ENCODE measurements around the gene MOXD1. TPM values are rescaled to one million over a fixed set of nuclear protein-coding genes. Genes with fewer than 3 reads are reported as not detected.

The MOXD1 gene
- total RNA-seq, 1 experiment from 2014 or later = 1.3 TPM

DNA sequence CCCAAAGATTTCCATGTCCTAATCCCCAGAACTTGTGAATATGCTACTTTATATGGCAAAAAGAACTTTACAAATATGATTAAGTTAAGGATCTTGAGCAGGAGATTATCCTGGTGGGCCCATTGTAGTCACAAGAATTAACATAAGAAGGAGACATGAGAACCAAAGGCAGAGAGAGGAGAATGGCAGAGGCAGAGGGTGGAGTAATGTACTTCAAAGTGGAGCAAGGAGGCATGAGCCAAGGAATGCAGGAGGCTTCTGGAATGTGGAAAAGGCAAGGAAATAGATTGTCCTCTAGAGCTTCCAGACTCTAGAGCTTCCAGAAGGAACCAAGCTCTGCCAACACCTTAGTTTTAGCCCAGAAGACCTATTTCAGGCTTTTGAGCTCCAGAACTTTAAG is 147.4 kb downstream of the MOXD1 start:
- H3K4me2 ChIP-seq = no peak overlapping the region
- no peak for DNase-seq
- no peaks in the 10 kb centered on the region for H3K9me2 ChIP-seq (ENCODE audit: insufficient read depth)
- H3K36me3 ChIP-seq (ENCODE audit: low read depth) = no peaks in the 10 kb centered on the region
- CTCF ChIA-PET = interaction anchor here (0.7 kb wide), 1 partner anchor 331 kb away, joined by 3 read pairs; no protein-coding TSS in a partner anchor
- BruUV-seq (replicated peaks) = no TSS peak
- H4K20me1 ChIP-seq (ENCODE audit: insufficient read depth) = no peaks in the 10 kb centered on the region
- no peak overlapping the region for H3K4me3 ChIP-seq
- TF ChIP-seq EZH2 (IDR thresholded peaks at IDR 0.05; ENCODE audit: low read depth) = no peak
- TF ChIP-seq, protein P1, sequence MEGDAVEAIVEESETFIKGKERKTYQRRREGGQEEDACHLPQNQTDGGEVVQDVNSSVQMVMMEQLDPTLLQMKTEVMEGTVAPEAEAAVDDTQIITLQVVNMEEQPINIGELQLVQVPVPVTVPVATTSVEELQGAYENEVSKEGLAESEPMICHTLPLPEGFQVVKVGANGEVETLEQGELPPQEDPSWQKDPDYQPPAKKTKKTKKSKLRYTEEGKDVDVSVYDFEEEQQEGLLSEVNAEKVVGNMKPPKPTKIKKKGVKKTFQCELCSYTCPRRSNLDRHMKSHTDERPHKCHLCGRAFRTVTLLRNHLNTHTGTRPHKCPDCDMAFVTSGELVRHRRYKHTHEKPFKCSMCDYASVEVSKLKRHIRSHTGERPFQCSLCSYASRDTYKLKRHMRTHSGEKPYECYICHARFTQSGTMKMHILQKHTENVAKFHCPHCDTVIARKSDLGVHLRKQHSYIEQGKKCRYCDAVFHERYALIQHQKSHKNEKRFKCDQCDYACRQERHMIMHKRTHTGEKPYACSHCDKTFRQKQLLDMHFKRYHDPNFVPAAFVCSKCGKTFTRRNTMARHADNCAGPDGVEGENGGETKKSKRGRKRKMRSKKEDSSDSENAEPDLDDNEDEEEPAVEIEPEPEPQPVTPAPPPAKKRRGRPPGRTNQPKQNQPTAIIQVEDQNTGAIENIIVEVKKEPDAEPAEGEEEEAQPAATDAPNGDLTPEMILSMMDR (conservative IDR thresholded peaks at IDR 0.05) = no peak
- no peaks in the 10 kb centered on the region for H3K27me3 ChIP-seq (ENCODE audit: insufficient read depth, low read depth)
- no peak overlapping the region for H3K27ac ChIP-seq
- no peaks in the 10 kb centered on the region for H3K79me2 ChIP-seq (ENCODE audit: low read depth)
- no peak overlapping the region for H2AFZ ChIP-seq
- intact Hi-C loops (cut with micrococcal nuclease; ENCODE audit: unreplicated experiment) = no loop called here
- no peaks in the 10 kb centered on the region for H3K4me1 ChIP-seq (replicated peaks; ENCODE audit: insufficient read depth)
- POLR2A ChIA-PET (ENCODE audit: unreplicated experiment) = no interaction called here
- no peaks in the 10 kb centered on the region for H3K9me3 ChIP-seq (ENCODE audit: insufficient read depth, low read depth)
- H3F3A ChIP-seq (ENCODE audit: insufficient read depth, low read depth) = no peaks in the 10 kb centered on the region

DNA sequence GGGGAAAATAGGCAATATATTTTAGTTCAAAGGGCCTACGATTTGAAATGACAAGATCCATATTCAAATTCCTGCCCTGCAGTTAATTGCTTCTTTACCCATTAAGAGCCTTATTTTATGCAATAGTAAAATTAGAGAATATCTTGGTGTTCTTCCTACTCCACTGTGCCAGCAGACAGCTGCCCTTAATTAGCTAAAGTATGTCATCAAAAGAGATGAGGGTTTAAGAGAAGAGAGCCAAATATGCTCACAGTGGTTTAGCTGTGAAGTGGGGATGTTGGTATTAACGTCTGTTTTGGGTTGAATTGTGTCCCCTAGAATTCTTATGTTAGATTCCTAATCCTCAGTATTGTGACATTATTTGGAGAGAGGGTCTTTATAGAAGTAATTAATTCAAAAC is 148.1 kb downstream of the MOXD1 start:
- DNase-seq = no peak
- H3F3A ChIP-seq (ENCODE audit: insufficient read depth, low read depth) = no peaks in the 10 kb centered on the region
- H3K4me2 ChIP-seq = no peak overlapping the region
- no peaks in the 10 kb centered on the region for H3K36me3 ChIP-seq (ENCODE audit: low read depth)
- H3K4me1 ChIP-seq (replicated peaks; ENCODE audit: insufficient read depth) = no peaks in the 10 kb centered on the region
- no peaks in the 10 kb centered on the region for H4K20me1 ChIP-seq (ENCODE audit: insufficient read depth)
- H3K9me2 ChIP-seq (ENCODE audit: insufficient read depth) = no peaks in the 10 kb centered on the region
- ChIA-PET POLR2A (ENCODE audit: unreplicated experiment) (no interaction called here), CTCF (no interaction called here)
- no peak overlapping the region for H3K27ac ChIP-seq
- no peaks in the 10 kb centered on the region for H3K79me2 ChIP-seq (ENCODE audit: low read depth)
- intact Hi-C loops (cut with micrococcal nuclease; ENCODE audit: unreplicated experiment) = no loop called here
- BruUV-seq (replicated peaks) = no TSS peak
- H3K27me3 ChIP-seq (ENCODE audit: insufficient read depth, low read depth) = no peaks in the 10 kb centered on the region
- TF ChIP-seq, protein P1 (conservative IDR thresholded peaks at IDR 0.05) = no peak
- TF ChIP-seq EZH2 (IDR thresholded peaks at IDR 0.05; ENCODE audit: low read depth) = no peak
- no peak overlapping the region for H3K4me3 ChIP-seq
- H3K9me3 ChIP-seq (ENCODE audit: insufficient read depth, low read depth) = no peaks in the 10 kb centered on the region
- H2AFZ ChIP-seq = no peak overlapping the region

DNA sequence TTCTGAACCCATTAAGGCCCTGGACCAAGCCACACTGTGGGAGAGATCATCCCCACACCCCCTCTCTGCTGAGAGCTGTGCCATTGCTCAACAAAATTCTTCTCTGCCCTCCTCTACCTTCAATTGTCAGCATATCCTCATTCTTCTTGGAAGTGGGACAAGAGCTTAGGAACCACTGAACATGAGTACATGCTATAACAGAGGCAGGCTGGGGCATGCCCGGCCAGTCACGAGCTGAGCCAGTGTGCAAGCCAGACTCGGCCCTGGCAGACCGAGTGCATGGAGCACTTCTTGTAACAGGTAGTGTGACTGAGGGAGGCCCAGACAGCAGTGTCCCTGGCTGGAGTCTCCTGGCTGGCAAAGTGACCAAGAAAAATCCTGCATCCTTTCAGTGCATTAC is 149.2 kb downstream of the MOXD1 start:
- no peaks in the 10 kb centered on the region for H3K9me3 ChIP-seq (ENCODE audit: insufficient read depth, low read depth)
- H3K4me1 ChIP-seq (replicated peaks; ENCODE audit: insufficient read depth) = no peaks in the 10 kb centered on the region
- no peak overlapping the region for H3K4me3 ChIP-seq
- ChIA-PET CTCF (no interaction called here), POLR2A (ENCODE audit: unreplicated experiment) (no interaction called here)
- H3K4me2 ChIP-seq = no peak overlapping the region
- DNase-seq = no peak
- H3K79me2 ChIP-seq (ENCODE audit: low read depth) = no peaks in the 10 kb centered on the region
- BruUV-seq (replicated peaks) = no TSS peak
- no peak overlapping the region for H2AFZ ChIP-seq
- TF ChIP-seq, protein P1 (conservative IDR thresholded peaks at IDR 0.05) = no peak
- no peak for TF ChIP-seq EZH2 (IDR thresholded peaks at IDR 0.05; ENCODE audit: low read depth)
- intact Hi-C loops (cut with micrococcal nuclease; ENCODE audit: unreplicated experiment) = no loop called here
- no peaks in the 10 kb centered on the region for H3F3A ChIP-seq (ENCODE audit: insufficient read depth, low read depth)
- no peaks in the 10 kb centered on the region for H3K36me3 ChIP-seq (ENCODE audit: low read depth)
- no peak overlapping the region for H3K27ac ChIP-seq
- no peaks in the 10 kb centered on the region for H3K9me2 ChIP-seq (ENCODE audit: insufficient read depth)
- H4K20me1 ChIP-seq (ENCODE audit: insufficient read depth) = no peaks in the 10 kb centered on the region
- no peaks in the 10 kb centered on the region for H3K27me3 ChIP-seq (ENCODE audit: insufficient read depth, low read depth)
